GM13977 (cell line): ENCODE measurements around the gene TMF1.

Experiments
- DNase-seq: peaks from one replicate; pipeline ENCODE4 v3.0.0; 2012; ENCODE audit warnings: low spot score
- CTCF ChIP-seq: IDR thresholded peaks from 2 replicates; pipeline ENCODE4 v1.5.1; 2012; ENCODE audit warnings: mild to moderate bottlenecking, control low read depth; ENCODE audit not compliant: insufficient read depth; ENCODE audit errors: extremely low read depth, missing control alignments
- in situ Hi-C: fragments of 300-500 bp; cut with MboI; formaldehyde crosslinking; loops from one replicate; pipeline ENCODE4 v1.12.0; 2022; ENCODE audit warnings: low sequenced_read_pairs, low pct_unique_long_range_greater_than_20kb, mixed read lengths, inconsistent platforms; ENCODE audit not compliant: unreplicated experiment

Gene TMF1

GRCh38 chr3:69051756-69052471 is at the start of gene TMF1:
Gene TMF1, minus strand, starts transcription at chr3:69052333. Its CDS starts 247 bp downstream, at chr3:69052086.
- peak; percentile 88 for DNase-seq
- no peak for TF ChIP-seq CTCF
- in situ Hi-C loops, result no loop called here

GRCh38 chr3:69099576-69099975 is 47.4 kb upstream of the TMF1 start:
- no peak for DNase-seq
- TF ChIP-seq CTCF, result no peak
- in situ Hi-C loops, result no loop called here

GRCh38 chr3:69097407-69098086 is 45.4 kb upstream of the TMF1 start:
- no peak for TF ChIP-seq CTCF
- in situ Hi-C loops, result no loop called here
- DNase-seq, result no peak

GRCh38 chr3:69096299-69096698 is 44.2 kb upstream of the TMF1 start:
- in situ Hi-C loops, result no loop called here
- no peak for DNase-seq
- TF ChIP-seq CTCF, result no peak

- no peak for DNase-seq
- TF ChIP-seq CTCF, result no peak
- in situ Hi-C loops, result no loop called here
These were observed 43.5 kb upstream of the TMF1 start for GRCh38 chr3:69095636-69096035.

GRCh38 chr3:69094467-69095205 is 42.5 kb upstream of the TMF1 start:
- TF ChIP-seq CTCF, result no peak
- in situ Hi-C loops, result no loop called here
- no peak for DNase-seq
